Stimulated activated naive B cell treated with anti-CD40 and anti-IgM and Interleukin-4, amounts not matched to agents 10 μg/mL and 1 μg/mL and 100 μg/mL, for 72 hours (primary cell): ENCODE data around the gene ANGPT4.
A peak's percentile ranks its signal among the peaks of the same experiment; 100 is the strongest.

ENCODE experiments used
- ATAC-seq, 2 donors: fragments of 150-1000 bp; cut with Tn5 transposase; replicated peaks; 2 replicates each; pipeline ENCODE4 v1.10.0; 2021; ENCODE audit warnings: moderate library complexity in 1 of 2
- DNase-seq: peaks from one replicate; pipeline ENCODE4 v3.0.0; 2021
- H3K27ac Mint-ChIP-seq: one replicate; pipeline ENCODE4 v1.8.0; 2022; ENCODE audit warnings: mild to moderate bottlenecking, mixed read lengths
- H3K27me3 Mint-ChIP-seq, 2 donors: one replicate each; pipeline ENCODE4 v1.8.0; 2022; ENCODE audit warnings: mixed read lengths in 2 of 2
- H3K36me3 Mint-ChIP-seq, 2 donors: one replicate each; pipeline ENCODE4 v1.8.0; 2022; ENCODE audit warnings: mixed read lengths in 2 of 2, mild to moderate bottlenecking in 1 of 2
- H3K4me1 Mint-ChIP-seq, 2 donors: one replicate each; pipeline ENCODE4 v1.8.0; 2022; ENCODE audit warnings: mixed read lengths in 2 of 2, mild to moderate bottlenecking in 1 of 2
- H3K4me3 Mint-ChIP-seq, 2 donors: one replicate each; pipeline ENCODE4 v1.8.0; 2022; ENCODE audit warnings: mild to moderate bottlenecking in 2 of 2, mixed read lengths in 2 of 2, moderate library complexity in 1 of 2
- H3K9me3 Mint-ChIP-seq, 2 donors: one replicate each; pipeline ENCODE4 v1.8.0; 2022; ENCODE audit warnings: mixed read lengths in 2 of 2, mild to moderate bottlenecking in 1 of 2

ANGPT4 gene

DNA sequence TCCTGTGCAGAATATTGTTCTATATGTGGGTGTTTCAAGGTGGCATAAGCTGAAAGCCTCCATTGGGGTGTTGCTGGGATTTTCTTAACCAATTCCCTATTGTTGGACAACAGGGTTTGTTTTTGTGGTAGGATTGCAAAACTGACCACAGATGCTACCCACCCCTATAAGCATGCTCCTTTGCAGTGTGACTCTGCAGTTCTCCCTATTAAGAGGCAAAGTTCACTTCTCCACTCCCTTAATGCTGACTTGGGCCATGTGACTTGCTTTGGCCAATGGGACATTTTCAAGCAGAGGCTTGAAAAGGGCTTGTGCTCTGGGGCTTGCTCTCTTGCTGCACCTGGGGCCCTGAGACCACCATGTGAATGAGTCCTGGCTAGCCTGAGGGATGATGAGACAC lies 8.5 kb upstream of the ANGPT4 start:
- ATAC-seq (no peak), DNase-seq (no peak)
- Mint-ChIP-seq H3K27ac (no peak overlapping the region), H3K9me3 (peaks cover 0 to 3% of the 10 kb centered on the region in 2 donors), H3K4me3 (no peak overlapping the region), H3K27me3 (peaks cover 28 to 44% of the 10 kb centered on the region in 2 donors), H3K36me3 (no peaks in the 10 kb centered on the region), H3K4me1 (no peaks in the 10 kb centered on the region)

- no peaks in the 10 kb centered on the region for H3K36me3 Mint-ChIP-seq
These were observed 6.6 kb upstream of the ANGPT4 start for GRCh38 chr20:922781-923180.

GRCh38 chr20:921068-921467 lies 4.9 kb upstream of the ANGPT4 start:
- no peak overlapping the region for H3K4me3 Mint-ChIP-seq
- peaks cover 0 to 2% of the 10 kb centered on the region in 2 donors for H3K4me1 Mint-ChIP-seq

More at GRCh38 chr20:922781-923180, 6.6 kb upstream of the ANGPT4 start:
- no peak overlapping the region for H3K27ac Mint-ChIP-seq
- peaks cover 28 to 39% of the 10 kb centered on the region in 2 donors for H3K27me3 Mint-ChIP-seq
- DNase-seq (no peak), ATAC-seq (no peak)
- H3K4me1 Mint-ChIP-seq, result no peaks in the 10 kb centered on the region
- no peak overlapping the region for H3K4me3 Mint-ChIP-seq
- peaks cover 0 to 3% of the 10 kb centered on the region in 2 donors for H3K9me3 Mint-ChIP-seq

DNA sequence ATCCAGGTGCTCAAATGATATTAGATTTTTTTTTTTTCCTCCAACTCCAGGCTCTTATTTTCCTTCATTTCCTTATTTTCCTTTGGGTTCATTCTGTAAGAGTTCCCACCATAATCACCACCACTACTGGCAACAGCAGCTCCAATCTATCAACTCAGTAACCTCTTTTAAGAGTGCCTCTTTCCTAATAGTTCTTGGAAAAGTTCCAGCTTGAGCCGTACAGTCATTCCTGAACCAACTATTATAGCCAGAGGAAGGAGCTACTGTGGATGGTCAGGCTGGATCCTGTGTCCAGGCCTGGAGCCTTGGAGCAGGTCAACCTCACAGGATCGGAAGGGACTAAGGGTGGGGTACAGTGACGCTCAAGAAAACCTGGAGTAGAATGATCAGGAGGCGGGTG lies 4.2 kb upstream of the ANGPT4 start:
- DNase-seq, result no peak
- Mint-ChIP-seq H3K27me3 (peaks cover 15 to 28% of the 10 kb centered on the region in 2 donors), H3K4me3 (no peak overlapping the region), H3K27ac (no peak overlapping the region), H3K4me1 (peaks cover 0 to 2% of the 10 kb centered on the region in 2 donors), H3K36me3 (no peaks in the 10 kb centered on the region), H3K9me3 (peaks cover 0 to 3% of the 10 kb centered on the region in 2 donors)
- ATAC-seq, result no peak

More at GRCh38 chr20:921068-921467, 4.9 kb upstream of the ANGPT4 start:
- Mint-ChIP-seq H3K9me3 (peaks cover 0 to 3% of the 10 kb centered on the region in 2 donors), H3K36me3 (no peaks in the 10 kb centered on the region), H3K27me3 (peaks cover 22 to 30% of the 10 kb centered on the region in 2 donors), H3K27ac (no peak overlapping the region)
- ATAC-seq (no peak), DNase-seq (no peak)

DNA sequence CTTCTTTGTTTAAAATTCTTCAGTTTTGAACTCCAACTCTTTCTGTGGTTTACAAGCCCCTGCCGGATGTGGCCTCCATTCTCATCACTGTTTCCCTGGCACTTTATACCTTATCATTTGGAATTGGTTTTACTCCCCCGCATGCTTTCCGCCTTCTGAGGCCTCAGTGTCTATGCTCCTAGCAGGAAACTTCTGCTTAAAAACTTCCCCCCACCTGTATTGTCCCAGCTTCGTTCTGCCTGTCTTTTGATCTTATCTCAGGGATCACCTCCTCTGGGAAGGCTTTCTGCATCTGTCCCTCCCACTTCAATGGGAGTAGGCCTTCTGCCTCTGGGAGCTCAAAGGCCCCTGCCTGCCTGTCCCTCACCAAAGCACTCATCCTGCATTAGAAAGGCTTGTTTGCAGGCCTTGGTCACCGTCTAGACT lies 3.4 kb upstream of the ANGPT4 start:
- H3K27me3 Mint-ChIP-seq, result peaks cover 14 to 31% of the 10 kb centered on the region in 2 donors
- ATAC-seq, result no peak
- H3K4me1 Mint-ChIP-seq, result peaks cover 0 to 2% of the 10 kb centered on the region in 2 donors
- H3K36me3 Mint-ChIP-seq, result no peaks in the 10 kb centered on the region
- H3K27ac Mint-ChIP-seq, result no peak overlapping the region
- no peak for DNase-seq
- no peak overlapping the region for H3K4me3 Mint-ChIP-seq
- peaks cover 0 to 3% of the 10 kb centered on the region in 2 donors for H3K9me3 Mint-ChIP-seq

- H3K27ac Mint-ChIP-seq, result no peak overlapping the region
- DNase-seq (no peak), ATAC-seq (no peak)
- no peaks in the 10 kb centered on the region for H3K36me3 Mint-ChIP-seq
- peaks cover 26 to 52% of the 10 kb centered on the region in 2 donors for H3K27me3 Mint-ChIP-seq
- peaks cover 0 to 2% of the 10 kb centered on the region in 2 donors for H3K4me1 Mint-ChIP-seq
- H3K9me3 Mint-ChIP-seq, result peaks cover 0 to 3% of the 10 kb centered on the region in 2 donors
- no peak overlapping the region for H3K4me3 Mint-ChIP-seq
These were observed 1.3 kb upstream of the ANGPT4 start for GRCh38 chr20:917416-917815.

GRCh38 chr20:916825-917224 lies 691 bp upstream of the ANGPT4 start:
- ATAC-seq (no peak), DNase-seq (no peak)
- no peak overlapping the region for H3K27ac Mint-ChIP-seq
- peaks cover 0 to 3% of the 10 kb centered on the region in 2 donors for H3K9me3 Mint-ChIP-seq
- H3K36me3 Mint-ChIP-seq, result no peaks in the 10 kb centered on the region
- H3K27me3 Mint-ChIP-seq, result peaks cover 24 to 55% of the 10 kb centered on the region in 2 donors
- H3K4me3 Mint-ChIP-seq, result no peak overlapping the region
- peaks cover 0 to 2% of the 10 kb centered on the region in 2 donors for H3K4me1 Mint-ChIP-seq

DNA sequence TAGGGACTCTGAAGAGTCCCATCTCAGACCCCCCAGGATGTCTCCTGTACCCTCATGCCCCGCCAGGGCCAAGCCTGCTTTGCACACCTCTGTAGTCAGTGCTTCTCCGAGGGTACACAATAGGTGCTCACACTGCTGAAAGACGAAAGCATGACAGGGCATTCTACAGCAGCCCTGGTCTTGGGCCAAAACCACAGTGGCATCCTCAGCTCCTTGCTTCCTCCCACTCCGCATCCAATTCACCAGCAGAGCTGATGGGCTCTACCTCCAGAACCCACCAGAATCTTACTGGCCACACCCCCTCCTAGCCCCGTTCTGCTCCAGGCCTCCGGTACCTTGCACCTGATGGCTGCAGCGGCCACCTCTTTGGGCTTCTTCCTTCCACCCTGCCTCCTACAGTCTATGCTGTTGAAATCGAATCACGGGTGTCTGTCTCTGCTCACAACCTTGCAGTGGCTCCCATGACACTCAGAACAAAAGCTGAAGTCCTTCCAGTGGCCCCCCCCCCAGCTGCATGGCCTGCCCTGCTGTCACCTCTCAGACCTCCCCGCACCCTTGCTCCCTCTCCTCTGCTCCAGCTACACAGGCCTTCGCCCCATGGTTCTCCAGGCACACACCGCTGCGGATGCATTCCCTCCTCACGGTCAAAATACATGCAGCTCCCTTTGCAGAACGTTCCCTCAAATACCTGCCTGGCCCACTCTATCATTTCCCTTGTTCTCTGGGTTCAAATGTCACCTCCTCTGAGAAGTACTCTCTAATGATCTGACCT lies 1.2 kb downstream of the ANGPT4 start:
- Mint-ChIP-seq H3K4me3 (no peak overlapping the region), H3K4me1 (peaks cover 0 to 2% of the 10 kb centered on the region in 2 donors), H3K27ac (no peak overlapping the region), H3K36me3 (no peaks in the 10 kb centered on the region), H3K27me3 (peaks cover 22 to 44% of the 10 kb centered on the region in 2 donors), H3K9me3 (no peaks in the 10 kb centered on the region)
- ATAC-seq (no peak), DNase-seq (no peak)

DNA sequence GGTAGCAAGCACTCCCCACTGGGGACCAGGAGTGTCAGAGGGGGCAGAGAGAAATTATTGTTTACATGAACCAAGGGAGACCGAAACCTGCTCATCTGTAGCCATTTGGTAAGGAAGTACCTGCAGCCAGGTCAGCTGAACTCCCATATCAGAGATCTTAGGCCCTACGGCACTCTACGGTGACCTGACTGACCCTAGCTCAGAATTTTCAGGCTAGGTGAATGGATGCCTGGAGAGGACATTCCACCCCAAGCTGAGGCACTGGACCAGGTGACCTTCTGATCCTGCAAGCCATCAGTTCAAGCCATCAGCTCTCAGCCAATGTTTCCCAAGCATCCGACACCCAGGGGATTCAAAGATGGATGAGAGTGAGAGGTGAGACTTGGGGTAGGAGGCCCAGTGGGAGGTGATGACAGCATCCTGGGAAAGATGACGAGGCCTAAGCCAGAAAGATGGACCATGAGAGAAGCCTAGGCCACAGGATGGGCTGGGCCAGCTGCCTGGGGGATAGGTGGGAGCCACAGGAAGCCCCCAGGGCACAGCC lies 2.8 kb downstream of the ANGPT4 start:
- Mint-ChIP-seq H3K36me3 (no peaks in the 10 kb centered on the region), H3K27ac (peak overlapping the region; percentile 32), H3K4me1 (peaks cover 0 to 2% of the 10 kb centered on the region in 2 donors), H3K27me3 (peaks cover 22 to 44% of the 10 kb centered on the region in 2 donors), H3K4me3 (no peak overlapping the region), H3K9me3 (no peaks in the 10 kb centered on the region)
- DNase-seq (no peak), ATAC-seq (no peak)

DNA sequence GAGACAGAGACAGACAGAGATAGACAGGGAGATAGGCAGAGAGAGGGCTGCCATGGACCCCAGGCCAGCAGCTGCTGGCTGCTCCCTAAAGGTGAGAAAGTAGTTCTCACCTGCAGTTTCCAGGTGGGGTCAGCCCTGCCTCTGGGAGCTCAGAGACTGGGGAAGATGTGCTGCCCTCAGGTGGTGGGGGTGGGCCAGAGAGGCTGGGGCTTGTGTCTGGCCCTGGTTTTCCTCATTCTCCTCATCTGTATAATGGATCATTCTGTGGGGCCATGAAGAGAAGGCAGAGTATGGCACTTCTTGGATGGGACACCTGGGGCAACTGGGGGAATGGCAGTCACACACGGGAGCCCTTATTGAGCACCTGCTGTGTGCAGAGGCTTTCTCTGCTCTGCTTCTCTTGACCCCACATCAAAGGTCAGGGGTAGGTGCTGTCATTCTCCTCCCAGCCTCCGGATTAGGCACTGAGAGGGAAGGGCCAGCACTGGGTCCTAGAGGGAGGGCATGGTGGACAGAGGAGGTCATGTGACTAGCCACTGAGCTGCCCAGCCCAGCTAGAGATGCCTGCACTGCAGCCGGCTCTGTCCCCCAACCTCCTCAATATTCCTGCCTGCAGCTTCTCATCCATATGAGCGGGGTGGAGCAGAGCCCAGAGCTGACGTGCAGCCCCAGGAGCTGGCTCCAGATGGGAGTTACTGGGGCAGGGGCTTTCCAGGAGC lies 4.1 kb downstream of the ANGPT4 start:
- Mint-ChIP-seq H3K4me3 (no peak overlapping the region), H3K9me3 (no peaks in the 10 kb centered on the region), H3K27me3 (peaks cover 22 to 44% of the 10 kb centered on the region in 2 donors), H3K4me1 (peaks cover 0 to 2% of the 10 kb centered on the region in 2 donors), H3K36me3 (no peaks in the 10 kb centered on the region), H3K27ac (no peak overlapping the region)
- DNase-seq (no peak), ATAC-seq (no peak)

DNA sequence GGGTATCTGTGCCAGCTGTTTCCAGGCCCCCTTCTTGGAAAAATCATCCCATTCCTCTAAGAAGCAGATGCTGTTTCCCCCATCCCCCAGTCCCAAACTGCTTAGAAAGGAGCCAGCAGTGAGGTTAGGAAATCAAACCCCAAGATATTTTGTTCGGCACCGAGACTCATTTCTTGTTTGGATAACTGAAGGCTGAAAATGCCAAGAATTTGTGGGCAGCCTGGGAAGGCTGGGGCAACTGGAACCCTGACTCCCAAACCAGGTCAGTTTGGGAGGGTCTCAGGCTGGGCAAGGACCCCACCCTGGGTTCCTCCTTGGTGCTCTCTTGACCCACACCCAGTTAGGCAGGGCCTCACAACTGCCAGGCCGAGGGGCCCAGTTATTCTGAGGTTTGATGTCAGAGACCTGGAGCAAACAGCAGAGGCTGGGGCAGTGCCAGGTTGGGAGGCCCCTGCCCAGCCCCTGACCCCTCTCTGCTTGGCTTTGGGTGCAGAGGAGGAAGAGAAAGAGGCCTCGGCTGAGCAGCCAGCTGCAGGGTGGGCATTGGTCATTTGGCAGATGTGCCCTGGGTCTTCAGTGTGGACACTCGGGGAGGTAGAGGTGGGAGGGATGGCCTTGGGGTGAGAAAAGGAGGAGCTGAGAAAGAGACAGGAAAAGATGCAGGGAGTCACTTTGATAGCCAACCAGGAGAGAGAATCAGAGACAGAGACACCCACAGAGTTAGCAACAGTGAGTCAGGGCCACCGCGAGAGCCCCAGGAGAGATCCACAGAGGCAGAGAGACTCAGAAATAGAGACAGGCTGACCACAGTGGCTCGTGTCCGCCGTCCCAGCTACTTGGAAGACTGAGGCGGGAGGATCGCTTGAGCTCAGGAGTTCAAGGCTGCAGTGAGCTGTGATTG lies 5.0 kb downstream of the ANGPT4 start:
- H3K27ac Mint-ChIP-seq, result no peak overlapping the region
- peaks cover under 1 to 2% of the 10 kb centered on the region in 2 donors for H3K4me1 Mint-ChIP-seq
- H3K36me3 Mint-ChIP-seq, result no peaks in the 10 kb centered on the region
- no peak for ATAC-seq
- H3K9me3 Mint-ChIP-seq, result no peaks in the 10 kb centered on the region
- peaks cover 17 to 36% of the 10 kb centered on the region in 2 donors for H3K27me3 Mint-ChIP-seq
- no peak for DNase-seq
- H3K4me3 Mint-ChIP-seq, result no peak overlapping the region

DNA sequence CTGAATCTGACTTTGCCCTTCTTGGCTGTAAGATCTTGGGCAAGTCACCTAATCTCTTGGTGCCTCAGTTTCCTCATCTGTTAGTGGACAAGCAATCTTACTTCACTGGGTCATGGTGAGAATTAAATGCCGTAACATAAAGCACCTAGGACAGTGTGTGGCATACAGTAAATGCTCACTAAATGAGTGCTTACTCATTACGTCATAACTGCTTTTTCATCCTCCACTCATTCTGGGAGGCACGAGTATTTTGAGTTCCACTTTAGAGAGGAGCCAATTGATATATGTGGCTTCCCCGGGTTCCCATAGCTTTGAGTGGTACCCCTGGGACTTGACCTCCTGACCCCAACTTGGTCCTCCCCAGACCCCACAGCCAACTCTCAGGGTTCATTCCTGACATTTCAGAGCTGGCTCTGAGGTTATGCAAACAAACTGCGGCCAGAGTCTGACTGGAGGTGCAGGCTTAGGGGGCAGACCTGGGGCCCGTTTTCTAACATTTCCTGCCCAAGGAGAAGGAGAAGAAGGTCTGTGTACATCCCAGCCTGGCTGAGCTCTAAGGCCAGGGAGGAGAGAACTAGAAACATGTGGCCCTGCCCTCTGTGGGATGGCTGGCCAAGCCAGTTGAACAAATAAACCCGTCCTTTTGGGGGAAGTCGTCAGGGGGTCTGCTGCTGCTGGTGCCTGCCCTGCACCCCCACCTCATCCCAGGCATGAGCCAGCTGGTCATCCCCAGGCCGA lies 5.8 kb downstream of the ANGPT4 start:
- peaks cover 17 to 32% of the 10 kb centered on the region in 2 donors for H3K27me3 Mint-ChIP-seq
- no peaks in the 10 kb centered on the region for H3K9me3 Mint-ChIP-seq
- no peak overlapping the region for H3K27ac Mint-ChIP-seq
- H3K4me1 Mint-ChIP-seq, result peaks cover 9 to 10% of the 10 kb centered on the region in 2 donors
- H3K4me3 Mint-ChIP-seq, result no peak overlapping the region
- H3K36me3 Mint-ChIP-seq, result no peaks in the 10 kb centered on the region
- no peak for ATAC-seq
- DNase-seq, result no peak

DNA sequence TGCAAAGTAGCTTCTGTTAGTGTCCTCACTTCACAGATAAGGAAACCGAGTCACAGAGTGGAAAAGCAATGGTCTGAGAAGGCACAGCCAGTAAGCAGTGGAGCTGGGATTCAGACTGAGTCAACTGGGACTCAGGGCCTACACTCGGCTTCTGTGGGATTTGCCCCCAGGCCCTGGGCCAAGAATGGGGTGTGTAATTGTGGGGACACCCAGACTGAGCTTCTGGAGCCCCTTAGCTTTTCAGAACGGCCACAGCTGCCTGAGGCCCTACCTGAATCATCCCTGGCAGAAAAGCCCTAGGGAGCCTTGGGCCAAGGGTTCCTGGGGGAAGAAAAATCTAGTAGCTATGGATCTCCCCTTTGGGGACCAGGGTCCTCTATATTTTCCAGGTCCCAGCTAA lies 6.5 kb downstream of the ANGPT4 start:
- no peak for ATAC-seq
- Mint-ChIP-seq H3K27ac (no peak overlapping the region), H3K36me3 (no peaks in the 10 kb centered on the region), H3K4me1 (peaks cover 13 to 17% of the 10 kb centered on the region in 2 donors), H3K27me3 (peaks cover 14 to 25% of the 10 kb centered on the region in 2 donors), H3K9me3 (no peaks in the 10 kb centered on the region), H3K4me3 (no peak overlapping the region)
- no peak for DNase-seq
